ENCODE data around the gene TIMM8A.
"Not testable (repeated sequence)": the region's sequence is repeated elsewhere in the genome, so short reads cannot be mapped to it uniquely, and the experiment has no call there.

The TIMM8A gene

GRCh38 chrX:101357166-101357795 lies 8.7 kb upstream of the TIMM8A start:
- DNase-seq = no peak

- no peak for DNase-seq
Observed at GRCh38 chrX:101349193-101349562, 636 bp upstream of the TIMM8A start.

- no peak for DNase-seq
Observed at GRCh38 chrX:101347859-101348451, 587 bp downstream of the TIMM8A start.

GRCh38 chrX:101337776-101338271 lies 10.7 kb downstream of the TIMM8A start:
- no peak for DNase-seq

- not testable (repeated sequence) for DNase-seq
Observed at GRCh38 chrX:101334310-101334709, 14.2 kb downstream of the TIMM8A start.

- not testable (repeated sequence) for DNase-seq
Observed at GRCh38 chrX:101326600-101326999, 21.9 kb downstream of the TIMM8A start.

- DNase-seq = no peak
Observed at GRCh38 chrX:101303790-101304189, 44.8 kb downstream of the TIMM8A start.

Data from T-helper 9 cell (primary cell).